Right atrium auricular region (tissue), 2 donors: ENCODE data around the gene PSMD1. TPM values are rescaled to one million over a fixed set of nuclear protein-coding genes. Genes with fewer than 3 reads are reported as not detected.

Experiments used
- DNase-seq: peaks from one replicate; pipeline ENCODE4 v3.0.0-alpha.2; 2019; ENCODE audit warnings: low spot score
- H3K27ac ChIP-seq, 2 donors: fragments of 200-600 bp; sonication (generic); 1 replicate in 1 of 2; 2 replicates in 1 of 2; pipeline ENCODE4 v1.5.1; 2016 to 2019
- H3K27me3 ChIP-seq, 2 donors: fragments of 200-600 bp; sonication (generic); one replicate each; pipeline versions ENCODE4 v1.5.1 to v1.6.0; 2017 to 2019
- H3K36me3 ChIP-seq: fragments of 200-600 bp; sonication (generic); one replicate; pipeline ENCODE4 v1.5.1; 2016
- H3K4me1 ChIP-seq, 2 donors: fragments of 200-600 bp; sonication (generic); one replicate each; pipeline versions ENCODE4 v1.5.1 to v1.6.0; 2017 to 2019
- H3K4me3 ChIP-seq, 2 donors: fragments of 200-600 bp; sonication (generic); 1 replicate in 1 of 2; 2 replicates in 1 of 2; pipeline ENCODE4 v1.5.1; 2017 to 2019; ENCODE audit warnings: mild to moderate bottlenecking in 1 of 2, moderate library complexity in 1 of 2
- H3K9me3 ChIP-seq, 2 donors: fragments of 200-600 bp; sonication (generic); one replicate each; pipeline ENCODE4 v1.5.1; 2019
- total RNA-seq, 2 donors: library from RNA; depleted of rRNA; stranded (reverse); fragments of >200 nt; gene quantifications; one replicate each; pipeline ENCODE4 v1.1.0, GENCODE V29; 2016
- TF ChIP-seq, protein P1 (sequence below), 2 donors: fragments of 200-600 bp; sonication (generic); IDR thresholded peaks; one replicate each; pipeline ENCODE4 v1.5.1; 2019; ENCODE audit warnings: antibody characterized with exemption in 2 of 2

Gene PSMD1
- total RNA-seq, 2 donors from 2014 or later = 53.1 to 75.4 TPM

DNA sequence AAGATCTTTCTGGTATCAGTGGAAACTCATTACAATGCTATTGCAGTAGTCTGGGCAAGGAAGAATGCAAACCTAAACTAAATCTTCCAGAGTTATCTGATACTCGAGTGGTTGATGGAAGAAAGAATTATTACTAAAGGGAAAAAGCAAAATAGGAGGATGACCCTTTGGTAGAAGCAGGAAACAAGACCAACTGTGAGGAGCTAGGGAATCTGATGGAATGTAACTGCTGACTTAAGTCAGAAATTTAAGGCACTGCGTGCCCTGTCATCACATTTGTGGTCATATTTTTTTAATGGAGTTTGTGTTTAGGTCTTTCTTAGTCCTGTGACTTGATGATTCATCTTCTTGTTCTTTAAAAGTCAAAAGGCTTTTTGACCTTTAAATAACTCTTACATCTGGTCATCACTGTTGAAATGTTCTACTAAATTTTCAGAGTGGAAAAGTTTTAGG lies 105.2 kb downstream of the PSMD1 start:
- Histone ChIP-seq H3K27ac (peak overlapping the region; percentile 43 to 55), H3K4me1 (peaks cover 0 to 7% of the 10 kb centered on the region in 2 donors), H3K27me3 (no peaks in the 10 kb centered on the region), H3K4me3 (no peak overlapping the region), H3K9me3 (no peaks in the 10 kb centered on the region), H3K36me3 (peaks cover 37% of the 10 kb centered on the region)
- DNase-seq = no peak
- TF ChIP-seq, protein P1, sequence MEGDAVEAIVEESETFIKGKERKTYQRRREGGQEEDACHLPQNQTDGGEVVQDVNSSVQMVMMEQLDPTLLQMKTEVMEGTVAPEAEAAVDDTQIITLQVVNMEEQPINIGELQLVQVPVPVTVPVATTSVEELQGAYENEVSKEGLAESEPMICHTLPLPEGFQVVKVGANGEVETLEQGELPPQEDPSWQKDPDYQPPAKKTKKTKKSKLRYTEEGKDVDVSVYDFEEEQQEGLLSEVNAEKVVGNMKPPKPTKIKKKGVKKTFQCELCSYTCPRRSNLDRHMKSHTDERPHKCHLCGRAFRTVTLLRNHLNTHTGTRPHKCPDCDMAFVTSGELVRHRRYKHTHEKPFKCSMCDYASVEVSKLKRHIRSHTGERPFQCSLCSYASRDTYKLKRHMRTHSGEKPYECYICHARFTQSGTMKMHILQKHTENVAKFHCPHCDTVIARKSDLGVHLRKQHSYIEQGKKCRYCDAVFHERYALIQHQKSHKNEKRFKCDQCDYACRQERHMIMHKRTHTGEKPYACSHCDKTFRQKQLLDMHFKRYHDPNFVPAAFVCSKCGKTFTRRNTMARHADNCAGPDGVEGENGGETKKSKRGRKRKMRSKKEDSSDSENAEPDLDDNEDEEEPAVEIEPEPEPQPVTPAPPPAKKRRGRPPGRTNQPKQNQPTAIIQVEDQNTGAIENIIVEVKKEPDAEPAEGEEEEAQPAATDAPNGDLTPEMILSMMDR (IDR thresholded peaks at IDR 0.05) = no peak

DNA sequence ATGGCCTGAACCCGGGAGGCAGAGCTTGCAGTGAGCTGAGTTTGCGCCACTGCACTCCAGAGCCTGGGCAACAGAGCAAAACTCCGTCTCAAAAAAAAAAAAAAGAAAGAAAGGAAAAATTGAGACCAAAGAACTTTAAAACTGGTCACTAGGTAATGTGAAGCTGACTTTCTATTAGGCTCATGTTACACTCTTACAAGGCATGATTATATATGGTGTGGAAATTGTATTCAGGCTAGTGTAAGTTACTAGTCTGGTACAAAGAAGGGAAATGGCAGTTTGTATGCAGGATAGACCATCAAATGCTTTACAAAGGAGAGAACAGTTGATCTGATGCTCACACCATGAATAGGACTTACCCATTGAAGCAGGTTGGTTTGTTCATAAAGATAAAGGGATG lies 106.3 kb downstream of the PSMD1 start:
- no peaks in the 10 kb centered on the region for H3K27me3 ChIP-seq
- no peaks in the 10 kb centered on the region for H3K9me3 ChIP-seq
- H3K27ac ChIP-seq = no peak overlapping the region
- no peak for DNase-seq
- H3K36me3 ChIP-seq = peaks cover 43% of the 10 kb centered on the region
- H3K4me3 ChIP-seq = no peak overlapping the region
- H3K4me1 ChIP-seq = peaks cover 0 to 7% of the 10 kb centered on the region in 2 donors
- TF ChIP-seq, protein P1 (IDR thresholded peaks at IDR 0.05) = no peak

DNA sequence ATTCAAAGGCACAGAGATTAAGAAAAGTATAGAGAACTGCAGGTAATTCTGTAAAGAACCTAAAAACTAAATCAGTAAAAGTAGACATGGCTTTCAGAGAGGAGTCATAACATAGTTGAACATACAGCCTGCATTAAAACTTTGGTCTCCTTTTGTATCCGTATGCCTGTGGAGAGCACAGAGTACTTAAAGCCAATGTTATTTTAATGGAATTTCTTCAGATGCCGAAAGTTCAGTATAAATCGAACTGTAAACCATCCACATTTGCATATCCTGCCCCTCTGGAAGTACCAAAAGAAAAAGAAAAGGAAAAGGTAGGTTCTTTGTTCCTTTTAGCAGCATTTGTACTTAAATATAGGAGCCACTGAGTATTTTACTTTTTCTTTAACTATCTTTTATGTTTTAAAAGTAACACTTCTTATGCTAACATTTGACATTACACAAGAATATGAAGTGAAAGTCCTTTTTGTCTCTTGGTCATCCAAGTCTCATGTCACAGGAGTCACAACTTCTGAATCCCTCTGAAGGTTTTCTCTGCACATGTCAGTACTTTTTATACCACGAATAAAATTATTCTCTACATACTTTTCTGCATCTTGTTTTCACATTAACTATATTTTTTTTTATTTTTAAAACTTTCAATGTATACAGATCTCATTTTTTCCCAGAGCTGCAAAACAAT lies 106.9 kb downstream of the PSMD1 start:
- peaks cover 0 to 7% of the 10 kb centered on the region in 2 donors for H3K4me1 ChIP-seq
- H3K27me3 ChIP-seq = no peaks in the 10 kb centered on the region
- H3K27ac ChIP-seq = no peak overlapping the region
- DNase-seq = no peak
- no peak overlapping the region for H3K4me3 ChIP-seq
- peaks cover 43% of the 10 kb centered on the region for H3K36me3 ChIP-seq
- TF ChIP-seq, protein P1 (IDR thresholded peaks at IDR 0.05) = no peak
- no peaks in the 10 kb centered on the region for H3K9me3 ChIP-seq

GRCh38 chr2:231167745-231168459 lies 111.2 kb downstream of the PSMD1 start:
- H3K36me3 ChIP-seq = peaks cover 62% of the 10 kb centered on the region
- DNase-seq = no peak
- H3K4me1 ChIP-seq = peaks cover 0 to 11% of the 10 kb centered on the region in 2 donors
- no peaks in the 10 kb centered on the region for H3K9me3 ChIP-seq
- H3K4me3 ChIP-seq = no peak overlapping the region
- TF ChIP-seq, protein P1 (IDR thresholded peaks at IDR 0.05) = no peak
- H3K27ac ChIP-seq = no peak overlapping the region
- H3K27me3 ChIP-seq = no peaks in the 10 kb centered on the region

DNA sequence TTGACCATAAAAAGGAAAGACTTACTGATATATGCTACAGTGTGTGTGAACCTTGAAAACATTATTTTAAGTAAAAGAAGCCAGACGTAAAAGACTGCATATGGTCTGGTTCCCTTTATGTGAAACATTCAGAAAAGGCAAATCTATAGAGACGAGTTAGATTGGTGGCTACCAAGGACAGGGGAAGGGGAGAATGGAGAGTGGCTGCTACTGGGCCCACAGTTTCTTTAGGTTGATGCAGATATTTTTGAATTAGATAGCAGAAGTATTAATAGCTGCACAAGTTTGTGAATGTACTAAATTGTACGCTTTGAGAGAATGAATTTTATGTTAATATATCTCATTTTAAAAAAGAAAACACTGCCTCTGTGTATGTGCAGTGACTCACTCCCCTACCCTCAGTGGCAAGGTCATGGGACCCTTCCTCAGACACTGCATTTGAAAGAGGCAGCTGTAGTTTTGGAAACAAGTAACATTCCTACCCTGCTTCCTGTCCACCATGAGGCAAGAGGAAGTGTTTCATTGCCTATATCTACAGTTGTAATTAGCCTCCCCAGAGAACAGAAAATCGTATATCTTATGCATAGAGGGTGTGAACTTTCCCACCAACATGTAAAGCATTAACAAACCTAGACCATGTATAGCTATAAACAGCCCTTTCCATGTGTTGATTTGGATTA lies 111.9 kb downstream of the PSMD1 start:
- no peaks in the 10 kb centered on the region for H3K27me3 ChIP-seq
- H3K4me1 ChIP-seq = peaks cover 0 to 11% of the 10 kb centered on the region in 2 donors
- DNase-seq = no peak
- TF ChIP-seq, protein P1 (IDR thresholded peaks at IDR 0.05) = no peak
- no peak overlapping the region for H3K4me3 ChIP-seq
- H3K27ac ChIP-seq = no peak overlapping the region
- no peaks in the 10 kb centered on the region for H3K9me3 ChIP-seq
- H3K36me3 ChIP-seq = peaks cover 58% of the 10 kb centered on the region
